K562 (cell line): ENCODE measurements around the gene TNNI2. TPM values are rescaled to one million over a fixed set of nuclear protein-coding genes. Genes with fewer than 3 reads are reported as not detected.

Experiments
- ARID3A ChIP-seq: IDR thresholded peaks from 2 replicates; pipeline ENCODE4 v1.6.1; 2012; ENCODE audit warnings: low read depth, low read length, improper control_type of control experiment, borderline replicate concordance
- BRF1 ChIP-seq: IDR thresholded peaks from 3 replicates; pipeline ENCODE4 v1.6.1; 2011; ENCODE audit warnings: borderline replicate concordance, mild to moderate bottlenecking; ENCODE audit not compliant: insufficient read length; ENCODE audit errors: extremely low read depth
- CBX5 ChIP-seq: IDR thresholded peaks from 2 replicates; pipeline ENCODE4 v1.6.1; 2014; ENCODE audit warnings: low read depth, borderline replicate concordance
- CHD2 ChIP-seq: IDR thresholded peaks from 2 replicates; pipeline ENCODE4 v1.6.1; 2011; ENCODE audit warnings: low read depth, low read length
- DIDO1 ChIP-seq: fragments of 450-650 bp; IDR thresholded peaks from 2 replicates; pipeline ENCODE4 v1.6.1; 2016; ENCODE audit warnings: low read depth, missing biosample characterization, missing genetic modification characterization
- DLX4 ChIP-seq: fragments of 250-450 bp; sonication (Bioruptor Pico); IDR thresholded peaks from 2 replicates; pipeline ENCODE4 v1.6.1; 2021; ENCODE audit warnings: mild to moderate bottlenecking
- ETS2 ChIP-seq: IDR thresholded peaks from 2 replicates; pipeline ENCODE4 v1.6.1; 2016; ENCODE audit warnings: borderline replicate concordance, missing genetic modification characterization, mild to moderate bottlenecking, moderate library complexity, missing compliant biosample characterization; ENCODE audit not compliant: poor library complexity, severe bottlenecking
- FOXK1 ChIP-seq: sonication (generic); formaldehyde crosslinking; IDR thresholded peaks from 2 replicates; pipeline ENCODE4 v1.8.0; 2022; ENCODE audit warnings: missing genetic modification reagents, mild to moderate bottlenecking, borderline replicate concordance
- FOXP4 ChIP-seq: sonication (generic); formaldehyde crosslinking; IDR thresholded peaks from 2 replicates; pipeline ENCODE4 v1.8.0; 2022; ENCODE audit warnings: mild to moderate bottlenecking, missing genetic modification reagents, borderline replicate concordance
- LEF1 ChIP-seq: fragments of 450-650 bp; IDR thresholded peaks from 2 replicates; pipeline ENCODE4 v1.6.1; 2016; ENCODE audit warnings: mild to moderate bottlenecking
- MTA1 ChIP-seq: fragments of 450-650 bp; IDR thresholded peaks from 2 replicates; pipeline ENCODE4 v1.6.1; 2017; ENCODE audit warnings: borderline replicate concordance
- NFXL1 ChIP-seq: fragments of 450-650 bp; formaldehyde crosslinking; IDR thresholded peaks from 2 replicates; pipeline ENCODE4 v1.4.0; 2021; ENCODE audit warnings: mild to moderate bottlenecking
- NUFIP1 ChIP-seq: fragments of 450-650 bp; IDR thresholded peaks from 2 replicates; pipeline ENCODE4 v1.6.1; 2018; ENCODE audit not compliant: partially characterized antibody
- PATZ1 ChIP-seq: fragments of 250-450 bp; sonication (Bioruptor Pico); IDR thresholded peaks from 2 replicates; pipeline ENCODE4 v1.5.0; 2020; ENCODE audit warnings: mild to moderate bottlenecking, borderline replicate concordance
- SMARCC2 ChIP-seq: fragments of 450-650 bp; IDR thresholded peaks from 2 replicates; pipeline ENCODE4 v1.6.1; 2017; ENCODE audit warnings: antibody characterized with exemption, moderate library complexity, mild to moderate bottlenecking, low read depth
- TSC22D4 ChIP-seq: fragments of 450-650 bp; IDR thresholded peaks from 2 replicates; pipeline ENCODE4 v1.6.1; 2016; ENCODE audit warnings: missing genetic modification characterization, missing biosample characterization, control low read depth
- USF1 ChIP-seq: sonication (generic); formaldehyde crosslinking; IDR thresholded peaks from 2 replicates; pipeline ENCODE4 v1.9.0; 2022; ENCODE audit warnings: mild to moderate bottlenecking, missing genetic modification reagents
- ZBTB7A ChIP-seq: IDR thresholded peaks from 2 replicates; pipeline ENCODE4 v1.6.1; 2011; ENCODE audit warnings: low read depth, mild to moderate bottlenecking, low read length, moderate library complexity, borderline replicate concordance; ENCODE audit not compliant: control insufficient read depth
- ZFP1 ChIP-seq: fragments of 450-650 bp; formaldehyde crosslinking; IDR thresholded peaks from 2 replicates; pipeline ENCODE4 v1.4.0; 2020; ENCODE audit warnings: mild to moderate bottlenecking, mixed read lengths
- ZKSCAN1 ChIP-seq: fragments of 150-350 bp; IDR thresholded peaks from 2 replicates; pipeline ENCODE4 v1.6.1; 2016; ENCODE audit warnings: low read depth, low read length
- ZNF217 ChIP-seq: sonication (generic); formaldehyde crosslinking; IDR thresholded peaks from 2 replicates; pipeline ENCODE4 v1.8.0; 2022; ENCODE audit warnings: mild to moderate bottlenecking, missing genetic modification reagents
- polyA plus RNA-seq, 8 experiments: library from polyadenylated mRNA; depleted of rRNA in 4 of 8; stranded (reverse) in 5 of 8; unstranded in 3 of 8; fragments of >200 nt; fragmentation: Nextera tagmentation in 2 of 8; fragmentation: Illumina TruSeq in 1 of 8; extraction: Ambion mirVana in 2 of 8; extraction: Trizol in 1 of 8; gene quantifications; 2 replicates each; pipeline versions ENCODE4 v1.2.1 to v1.2.3, GENCODE V29; 2011 to 2014; ENCODE audit warnings: inconsistent platforms in 1 of 8, missing spikeins in 1 of 8
- total RNA-seq, 7 experiments: library from RNA; depleted of rRNA in 6 of 7; stranded (reverse); fragments of >200 nt in 6 of 7; fragmentation: Illumina TruSeq in 2 of 7; extraction: Trizol in 2 of 7; gene quantifications; 2 replicates each; pipeline versions ENCODE4 v1.2.1 to v1.2.3, GENCODE V29; 2011 to 2021; ENCODE audit warnings: low replicate concordance in 1 of 7

The TNNI2 gene
- total and polyA plus RNA-seq, 9 of the 15 experiments (the other 6 are each of a cell fraction or from before 2014, with no cell fraction given) = not detected

GRCh38 chr11:1844221-1845094 is 5.7 kb downstream of the TNNI2 start (continued):
- TF ChIP-seq ZBTB7A (no peak), LEF1 (0 out of 2 replicates have a peak, but pooled peaks have one; percentile 75), ZKSCAN1 (no peak), NFXL1 (CRISPR knock-in tag) (no peak), DLX4 (CRISPR knock-in tag) (no peak), MTA1 (peak; percentile 28; the same call in 1 of the 2 replicates), BRF1 (no peak), ZNF217 (CRISPR knock-in tag) (no peak), DIDO1 (no peak), PATZ1 (CRISPR knock-in tag) (no peak), ZFP1 (no peak), ETS2 (tag) (no peak), CBX5 (no peak), USF1 (CRISPR knock-in tag) (no peak), TSC22D4 (no peak), CHD2 (no peak), NUFIP1 (no peak), FOXP4 (CRISPR knock-in tag) (0 out of 2 replicates have a peak, but pooled peaks have one; percentile 61), FOXK1 (CRISPR knock-in tag) (no peak), ARID3A (no peak), SMARCC2 (no peak)
